Measurements from ENCODE around the gene AURKB.

DNA sequence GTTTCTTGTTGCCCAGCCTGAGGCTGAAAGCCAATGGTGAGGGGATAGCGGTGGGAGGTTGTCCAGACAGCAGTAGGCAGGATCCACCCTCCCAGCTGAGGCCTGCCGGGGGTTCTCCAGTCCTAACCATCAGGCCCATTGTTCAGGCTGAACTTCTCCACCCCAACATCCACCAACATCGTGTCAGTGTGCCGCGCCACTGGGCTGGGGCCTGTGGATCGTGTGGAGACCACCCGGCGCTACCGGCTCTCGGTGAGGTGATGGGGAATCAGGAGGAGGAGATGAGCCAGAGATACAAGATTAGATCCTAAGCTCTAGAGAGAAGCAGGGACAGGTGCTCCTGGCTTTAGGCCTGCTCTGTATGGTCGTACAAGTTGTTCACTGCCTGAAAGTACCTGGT, 44.5 kb upstream of the AURKB start:
- TF ChIP-seq CTCF (IDR thresholded peaks at IDR 0.05 in 4 of 5, conservative IDR thresholded peaks at IDR 0.05 in 1 of 5) (no peak), POLR2A (IDR thresholded peaks at IDR 0.05) (no peak)

Data from gastrocnemius medialis (tissue), 4 donors.